Activated naive CD8-positive, alpha-beta T cell treated with anti-CD3 and anti-CD28 coated beads for 36 hours (primary cell): ENCODE results near the gene FRMD1. TPM values are rescaled to one million over a fixed set of nuclear protein-coding genes. Genes with fewer than 3 reads are reported as not detected.

Experiments used
- DNase-seq: peaks from one replicate; pipeline ENCODE4 v3.0.0; 2021
- H3K27ac Mint-ChIP-seq: one replicate; pipeline ENCODE4 v1.8.0; 2022; ENCODE audit warnings: mild to moderate bottlenecking, moderate library complexity, mixed read lengths
- H3K27me3 Mint-ChIP-seq: one replicate; pipeline ENCODE4 v1.8.0; 2022; ENCODE audit warnings: mild to moderate bottlenecking, mixed read lengths
- H3K36me3 Mint-ChIP-seq: one replicate; pipeline ENCODE4 v1.8.0; 2021; ENCODE audit warnings: mild to moderate bottlenecking, mixed read lengths
- H3K4me1 Mint-ChIP-seq: one replicate; pipeline ENCODE4 v1.8.0; 2021; ENCODE audit warnings: mixed read lengths
- H3K4me3 Mint-ChIP-seq: one replicate; pipeline ENCODE4 v1.8.0; 2022; ENCODE audit warnings: mild to moderate bottlenecking, moderate library complexity, mixed read lengths
- H3K9me3 Mint-ChIP-seq: one replicate; pipeline ENCODE4 v1.8.0; 2022; ENCODE audit warnings: mixed read lengths
- total RNA-seq, 2 experiments: library from RNA; stranded (reverse); gene quantifications; one replicate each; pipeline ENCODE4 v1.2.3, GENCODE V29; 2021

The FRMD1 gene
- total RNA-seq, 2 experiments from 2014 or later = not detected

DNA sequence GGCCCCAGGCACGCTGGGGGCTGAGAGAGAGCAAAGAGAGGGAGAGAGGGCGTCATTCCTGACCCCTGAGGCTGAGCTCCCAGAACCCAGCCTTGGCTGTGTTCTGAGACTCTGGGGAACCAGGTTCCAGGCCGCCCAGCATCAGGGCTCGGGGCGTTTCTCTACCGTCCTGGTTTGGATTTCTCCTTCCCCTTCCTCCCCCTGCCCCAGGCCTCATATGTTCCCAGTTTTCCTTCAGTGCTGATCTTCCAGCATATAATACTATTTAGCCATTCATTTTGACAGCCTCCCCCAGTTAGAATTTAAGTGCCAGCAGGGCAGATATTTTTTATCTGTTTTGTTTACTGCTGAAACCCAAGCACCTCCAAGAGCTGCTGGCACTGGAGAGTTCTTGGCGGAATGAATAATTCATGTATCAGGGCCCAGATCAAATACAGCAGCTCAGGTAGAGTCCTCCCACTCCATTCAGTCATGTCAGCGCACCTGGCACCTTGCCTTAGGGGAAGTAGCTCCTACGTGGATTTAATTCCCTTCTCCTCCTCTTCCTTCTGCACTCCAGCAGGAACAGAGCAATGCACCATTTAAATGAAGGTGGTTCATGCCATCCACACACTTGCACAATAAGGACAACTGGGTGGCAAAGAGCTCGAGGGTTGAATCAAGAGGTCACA is 23.4 kb upstream of the FRMD1 start:
- DNase-seq = no peak
- H3K36me3 Mint-ChIP-seq = no peaks in the 10 kb centered on the region
- H3K27me3 Mint-ChIP-seq = peaks cover 67% of the 10 kb centered on the region
- no peak overlapping the region for H3K27ac Mint-ChIP-seq
- H3K9me3 Mint-ChIP-seq = no peaks in the 10 kb centered on the region
- no peak overlapping the region for H3K4me3 Mint-ChIP-seq
- no peaks in the 10 kb centered on the region for H3K4me1 Mint-ChIP-seq

DNA sequence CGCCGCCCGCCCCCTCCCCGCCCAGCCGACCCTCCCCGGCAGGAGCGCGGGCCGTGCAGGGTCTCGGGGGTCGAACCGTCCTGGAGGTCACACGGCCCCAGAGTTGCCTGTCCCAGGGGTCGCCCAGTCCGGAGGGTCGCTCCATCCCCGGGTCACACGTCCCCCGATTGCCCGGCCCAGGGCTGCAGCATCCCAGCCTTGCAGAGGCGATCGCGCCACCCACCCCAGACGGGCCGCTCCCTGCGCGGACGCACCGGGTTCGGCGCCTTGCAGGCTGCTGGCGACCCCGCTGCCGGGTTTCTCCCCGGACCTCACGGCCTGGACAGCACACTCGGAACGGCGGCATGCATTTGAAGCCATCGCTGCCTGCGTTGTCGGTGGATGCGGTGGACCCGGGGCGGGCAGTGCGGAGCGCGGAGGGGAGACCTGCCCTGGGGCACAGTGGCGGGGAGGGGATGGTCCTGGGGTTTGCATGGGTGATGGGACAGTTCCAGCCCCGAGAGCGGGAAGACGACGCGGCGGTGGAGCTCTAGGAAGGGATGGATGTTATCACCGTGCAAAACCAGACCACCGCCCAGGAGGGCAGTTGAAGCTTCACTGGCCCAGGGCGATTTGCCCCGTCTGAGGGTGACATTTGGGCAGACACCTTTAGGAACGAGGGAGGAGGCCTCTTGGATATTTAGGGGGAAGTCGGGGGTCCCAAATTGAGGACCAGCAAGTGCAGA is 22.7 kb upstream of the FRMD1 start:
- H3K4me3 Mint-ChIP-seq = no peak overlapping the region
- H3K9me3 Mint-ChIP-seq = no peaks in the 10 kb centered on the region
- no peak overlapping the region for H3K27ac Mint-ChIP-seq
- H3K36me3 Mint-ChIP-seq = no peaks in the 10 kb centered on the region
- H3K27me3 Mint-ChIP-seq = peaks cover 67% of the 10 kb centered on the region
- no peaks in the 10 kb centered on the region for H3K4me1 Mint-ChIP-seq
- no peak for DNase-seq

DNA sequence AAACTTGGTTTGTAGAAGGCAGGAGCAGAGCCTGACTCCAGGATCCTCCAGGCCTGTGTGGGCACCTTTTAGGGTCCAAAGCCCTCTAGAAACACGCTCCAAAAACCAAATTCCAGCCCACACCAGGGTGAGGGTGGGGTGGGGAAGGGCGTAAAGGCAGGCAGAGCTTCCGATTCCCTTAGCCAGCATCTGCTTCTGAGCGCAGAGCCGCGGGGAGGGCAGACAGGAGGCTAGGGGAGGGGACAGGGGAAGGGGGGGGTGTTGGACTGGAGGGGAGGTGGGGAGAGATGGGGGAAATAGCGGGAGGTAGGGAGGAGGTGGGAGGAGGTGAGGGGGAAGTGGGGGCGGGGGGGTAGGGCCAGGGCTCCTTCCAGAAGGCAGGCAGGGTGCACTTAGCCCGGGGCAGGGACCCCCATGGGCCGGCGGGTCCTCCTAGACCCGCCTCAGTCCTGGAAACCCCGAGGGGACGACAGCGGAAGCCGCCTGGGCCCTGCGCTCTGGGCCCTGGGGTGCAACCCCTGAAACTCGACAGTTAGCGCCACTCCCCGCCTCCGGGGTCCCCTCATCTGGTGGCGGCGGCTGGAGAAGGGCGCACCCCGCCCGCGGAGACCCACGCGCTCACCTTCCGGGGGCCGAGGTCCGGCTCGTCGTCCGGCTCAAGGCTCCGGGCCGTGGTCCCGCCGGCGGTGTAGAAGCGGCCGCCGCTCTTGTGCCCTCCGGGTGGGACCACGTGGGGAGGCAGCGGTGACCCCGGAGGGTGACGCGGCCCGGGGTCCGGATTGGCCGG is 22.0 kb upstream of the FRMD1 start:
- H3K27ac Mint-ChIP-seq = no peak overlapping the region
- H3K9me3 Mint-ChIP-seq = no peaks in the 10 kb centered on the region
- no peak for DNase-seq
- peaks cover 63% of the 10 kb centered on the region for H3K27me3 Mint-ChIP-seq
- no peak overlapping the region for H3K4me3 Mint-ChIP-seq
- H3K36me3 Mint-ChIP-seq = no peaks in the 10 kb centered on the region
- H3K4me1 Mint-ChIP-seq = no peaks in the 10 kb centered on the region

DNA sequence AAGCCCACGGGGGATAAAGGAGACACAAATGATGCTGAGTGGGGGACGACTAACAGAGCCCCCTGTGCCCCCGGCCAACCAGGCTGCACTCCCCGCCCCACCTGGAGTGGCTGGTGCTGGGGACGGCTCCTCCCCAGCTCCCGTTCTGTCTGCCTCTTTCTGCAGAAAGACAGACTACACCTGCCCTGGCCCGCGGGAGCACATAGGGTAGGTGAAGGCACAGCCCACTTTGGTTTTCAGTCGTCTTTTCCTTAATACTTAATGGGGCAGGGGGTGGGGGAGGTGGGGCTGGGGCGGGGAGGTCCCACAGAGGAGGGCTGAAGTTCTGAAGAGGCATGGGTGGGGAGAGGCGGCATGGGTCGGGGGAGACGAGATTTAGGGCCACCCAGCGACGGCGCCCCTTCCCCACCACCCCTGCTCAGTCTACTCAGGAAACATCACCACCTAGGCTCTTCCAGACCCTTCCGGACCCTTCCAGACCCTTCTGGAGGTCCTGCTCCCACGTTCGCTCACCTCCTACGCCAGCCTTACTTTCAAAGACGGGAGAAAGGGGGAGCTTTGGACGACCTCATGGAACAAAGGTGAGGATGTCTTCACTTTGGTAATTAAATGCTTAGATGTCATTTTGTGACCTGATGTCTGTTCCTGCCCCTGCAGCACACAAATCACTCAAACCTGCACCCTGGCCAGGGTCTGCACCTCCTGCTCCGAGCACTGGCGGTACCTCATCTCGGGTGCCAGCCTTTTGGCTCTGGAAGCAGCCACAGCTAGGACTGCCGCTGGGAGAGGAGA is 21.2 kb upstream of the FRMD1 start:
- no peak for DNase-seq
- H3K36me3 Mint-ChIP-seq = no peaks in the 10 kb centered on the region
- no peak overlapping the region for H3K27ac Mint-ChIP-seq
- H3K4me1 Mint-ChIP-seq = no peaks in the 10 kb centered on the region
- H3K27me3 Mint-ChIP-seq = peaks cover 57% of the 10 kb centered on the region
- no peaks in the 10 kb centered on the region for H3K9me3 Mint-ChIP-seq
- no peak overlapping the region for H3K4me3 Mint-ChIP-seq

DNA sequence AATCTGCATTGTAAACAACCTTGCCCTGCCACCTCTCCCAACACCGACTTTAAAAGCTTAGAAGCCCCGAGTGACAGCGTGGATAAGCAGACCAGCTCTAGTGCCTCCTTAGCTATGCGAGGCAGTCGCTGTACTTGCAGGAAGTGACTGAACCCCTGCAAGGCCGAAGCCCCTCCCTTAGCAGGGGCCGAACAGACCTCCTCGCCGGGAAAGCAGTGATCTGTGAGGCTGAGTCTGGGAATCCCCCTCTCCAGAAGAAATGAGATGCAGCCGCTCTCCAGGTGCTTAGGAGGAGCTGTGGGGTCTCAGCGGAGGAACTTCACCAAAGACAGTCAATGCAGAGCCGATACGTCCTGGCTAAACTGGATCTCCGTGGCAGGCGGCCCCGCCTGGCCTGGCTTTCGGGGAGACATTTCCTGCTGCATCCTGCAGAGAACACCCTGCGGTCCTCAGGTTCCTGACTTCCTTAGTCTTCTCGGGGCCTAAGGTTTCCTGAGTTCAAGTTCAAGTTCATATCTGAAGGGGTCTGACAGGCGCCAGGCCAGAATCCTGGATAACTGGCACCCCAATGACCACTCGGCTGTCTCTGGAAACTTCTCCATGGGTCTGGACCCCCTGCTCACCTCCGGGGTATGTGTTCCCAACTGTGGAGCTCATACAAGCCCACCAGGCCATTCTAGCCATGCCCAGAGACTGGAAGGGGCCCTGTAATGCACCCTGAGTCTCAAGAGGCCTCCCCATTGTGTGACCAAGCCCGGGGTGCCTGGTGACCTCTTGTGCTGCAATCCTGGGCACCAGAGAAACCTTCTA is 20.4 kb upstream of the FRMD1 start:
- H3K4me3 Mint-ChIP-seq = no peak overlapping the region
- H3K4me1 Mint-ChIP-seq = no peaks in the 10 kb centered on the region
- peaks cover 49% of the 10 kb centered on the region for H3K27me3 Mint-ChIP-seq
- no peak for DNase-seq
- no peaks in the 10 kb centered on the region for H3K36me3 Mint-ChIP-seq
- H3K27ac Mint-ChIP-seq = no peak overlapping the region
- H3K9me3 Mint-ChIP-seq = no peaks in the 10 kb centered on the region

DNA sequence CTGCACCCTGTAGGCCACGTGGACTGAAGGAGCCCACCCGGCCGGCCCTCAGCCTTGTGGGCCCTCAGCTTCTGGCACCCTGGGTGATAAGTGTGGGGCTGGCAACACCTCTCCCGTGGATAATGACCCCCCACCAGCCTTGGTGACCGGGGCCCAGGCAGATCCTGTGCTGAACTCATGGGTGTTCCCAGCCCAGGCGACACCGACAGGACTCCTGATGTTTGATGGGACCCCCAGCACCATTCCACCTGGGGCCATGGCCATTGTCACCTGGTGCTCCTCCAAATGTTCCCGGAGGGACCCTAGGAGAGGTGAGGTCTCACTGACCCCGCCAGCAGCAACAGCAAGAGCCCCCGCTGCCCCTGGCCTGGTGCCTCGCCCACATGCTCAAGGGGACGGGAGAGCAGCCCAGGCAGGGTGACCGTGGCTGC is 19.4 kb upstream of the FRMD1 start:
- Mint-ChIP-seq H3K27me3 (peaks cover 41% of the 10 kb centered on the region), H3K9me3 (no peaks in the 10 kb centered on the region), H3K27ac (no peak overlapping the region), H3K4me1 (no peaks in the 10 kb centered on the region), H3K36me3 (no peaks in the 10 kb centered on the region), H3K4me3 (no peak overlapping the region)
- no peak for DNase-seq

DNA sequence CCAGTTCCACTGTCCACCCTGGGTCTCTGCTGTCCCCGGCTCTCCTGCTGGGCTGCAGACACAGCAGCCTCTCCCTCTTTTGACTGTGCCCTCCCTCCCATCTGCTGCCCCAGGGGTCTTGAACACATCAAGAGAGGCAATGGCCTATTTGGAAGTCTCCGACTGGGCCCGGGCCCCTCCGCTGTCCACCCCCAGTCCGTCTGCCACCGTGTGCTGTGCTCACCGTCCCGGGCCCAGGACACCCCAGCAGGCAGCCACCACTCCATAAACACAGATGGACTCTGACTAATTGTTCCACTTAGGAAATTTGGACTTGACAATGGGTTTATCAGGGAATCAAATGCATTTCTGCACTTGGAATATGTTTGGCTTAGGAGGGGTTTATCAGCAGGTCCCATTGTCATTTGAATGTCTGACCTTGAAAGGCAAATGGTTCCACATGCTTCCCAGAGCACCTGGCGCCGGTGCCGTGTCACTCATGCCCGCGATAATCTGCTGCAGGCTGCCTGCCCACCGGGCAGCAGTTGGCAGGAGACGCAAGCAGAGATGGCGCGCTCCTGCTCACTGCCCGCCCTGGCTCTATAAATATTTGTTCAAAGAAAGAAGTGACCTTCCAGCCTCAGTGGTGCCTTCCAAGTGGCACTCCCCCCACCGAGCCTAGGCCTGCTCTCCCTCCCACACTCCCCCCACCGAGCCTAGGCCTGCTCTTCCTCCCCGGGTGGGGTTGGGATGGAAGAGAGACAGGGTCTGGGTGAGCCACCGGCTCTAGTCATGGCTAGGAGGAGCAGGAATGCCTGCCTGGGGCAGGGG is 18.8 kb upstream of the FRMD1 start:
- Mint-ChIP-seq H3K9me3 (no peaks in the 10 kb centered on the region), H3K36me3 (no peaks in the 10 kb centered on the region), H3K27me3 (peaks cover 36% of the 10 kb centered on the region), H3K4me3 (no peak overlapping the region), H3K4me1 (no peaks in the 10 kb centered on the region), H3K27ac (no peak overlapping the region)
- DNase-seq = no peak

DNA sequence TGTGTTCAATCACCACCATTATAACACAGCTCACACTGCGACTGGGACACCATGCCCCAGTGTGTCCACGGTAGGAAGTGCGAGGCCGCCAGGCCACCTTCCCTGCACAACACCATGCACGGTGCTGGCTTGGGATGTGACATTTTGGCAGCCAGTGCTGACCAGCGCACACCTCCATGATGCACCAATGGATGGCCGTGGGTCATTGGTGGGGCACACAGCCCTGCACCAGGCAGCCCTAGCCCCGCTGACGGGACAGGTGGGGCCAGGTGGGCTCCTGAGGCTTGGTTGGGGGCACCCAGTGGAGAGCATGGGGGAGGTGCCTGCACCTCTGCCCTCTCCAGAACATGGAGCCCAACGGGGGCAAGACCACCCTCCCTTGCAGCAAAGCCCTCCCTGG is 18.2 kb upstream of the FRMD1 start:
- Mint-ChIP-seq H3K4me3 (no peak overlapping the region), H3K27me3 (peaks cover 30% of the 10 kb centered on the region), H3K27ac (no peak overlapping the region), H3K36me3 (no peaks in the 10 kb centered on the region), H3K4me1 (no peaks in the 10 kb centered on the region), H3K9me3 (peaks cover 1% of the 10 kb centered on the region)
- DNase-seq = no peak

DNA sequence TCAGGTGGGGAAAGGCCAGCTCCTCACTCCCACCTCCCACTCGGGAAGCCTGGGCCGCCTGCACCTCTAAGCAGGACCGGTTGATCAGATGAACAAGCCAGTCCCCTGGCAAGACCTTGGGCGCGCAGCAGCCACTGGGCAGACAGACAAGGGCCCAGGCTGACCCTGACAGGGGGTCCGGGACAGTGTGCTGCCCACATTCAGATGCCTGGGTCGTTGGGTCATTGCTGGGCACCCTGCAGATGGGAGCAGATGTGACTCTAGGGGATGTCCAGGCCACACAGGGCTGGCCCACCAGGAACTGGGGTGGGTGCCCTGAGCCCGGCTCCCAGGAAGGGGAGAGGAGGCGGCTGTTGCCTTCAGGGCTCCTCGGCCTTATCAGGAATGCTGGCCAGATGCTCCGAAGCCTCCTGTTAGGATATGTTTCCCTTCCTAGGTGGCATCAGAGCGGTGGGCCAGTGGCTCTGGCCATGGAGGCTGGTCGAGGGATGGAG is 17.3 kb upstream of the FRMD1 start:
- Mint-ChIP-seq H3K4me1 (no peaks in the 10 kb centered on the region), H3K27ac (no peak overlapping the region), H3K27me3 (peaks cover 24% of the 10 kb centered on the region), H3K4me3 (no peak overlapping the region), H3K9me3 (peaks cover 4% of the 10 kb centered on the region), H3K36me3 (no peaks in the 10 kb centered on the region)
- DNase-seq = no peak

DNA sequence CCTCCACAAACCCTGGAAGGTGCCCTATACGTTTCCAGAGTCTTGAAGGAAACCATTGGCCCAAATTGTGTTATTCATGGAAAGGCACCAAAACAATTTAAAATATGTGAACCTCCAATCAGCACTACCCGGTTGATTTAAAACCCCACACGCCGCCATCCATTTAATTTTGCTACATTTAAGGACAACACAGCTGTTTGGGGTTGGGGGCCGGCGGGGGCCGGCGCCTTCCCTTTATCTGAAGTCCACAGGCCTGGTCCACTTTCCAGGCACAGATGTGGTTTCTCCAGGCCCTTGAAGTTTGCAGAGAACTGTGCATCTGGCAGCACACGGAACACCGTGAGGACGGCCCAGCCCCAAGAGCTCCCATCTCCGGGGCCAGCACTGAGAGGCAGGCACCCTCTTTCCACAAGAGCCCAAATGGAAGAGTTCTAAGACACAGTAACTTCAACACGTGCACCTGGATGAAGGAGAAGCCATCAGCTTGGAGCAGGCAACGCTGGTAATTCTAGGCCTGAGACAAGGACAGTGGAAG is 16.8 kb upstream of the FRMD1 start:
- Mint-ChIP-seq H3K4me3 (no peak overlapping the region), H3K27me3 (peaks cover 24% of the 10 kb centered on the region), H3K36me3 (no peaks in the 10 kb centered on the region), H3K4me1 (no peaks in the 10 kb centered on the region), H3K27ac (no peak overlapping the region), H3K9me3 (peaks cover 4% of the 10 kb centered on the region)
- DNase-seq = no peak

DNA sequence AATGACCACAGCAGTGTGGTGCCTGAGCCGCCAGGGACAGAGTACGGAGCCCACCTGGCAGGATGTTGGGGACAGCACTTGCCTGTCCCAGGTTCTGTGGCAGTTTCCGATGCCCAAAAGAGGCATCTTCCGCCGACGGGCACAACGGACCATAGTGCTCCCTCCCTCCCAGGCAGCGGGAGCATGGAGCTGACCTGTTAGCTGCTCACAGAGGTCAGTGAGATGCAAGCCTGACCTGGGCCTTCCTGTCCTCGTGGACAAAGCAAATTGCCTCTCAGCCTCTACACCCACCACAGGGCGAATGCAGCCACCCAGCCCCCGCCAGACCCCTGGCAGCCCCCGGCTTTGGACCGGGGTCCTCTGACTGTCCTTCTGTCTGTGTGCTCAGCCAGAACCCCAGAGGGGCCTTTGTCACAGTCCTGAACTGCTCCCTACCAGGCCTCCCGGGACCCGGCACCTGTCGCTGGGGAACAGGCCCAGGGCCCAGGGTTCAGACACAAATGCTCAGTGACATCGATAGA is 16.2 kb upstream of the FRMD1 start:
- Mint-ChIP-seq H3K36me3 (no peaks in the 10 kb centered on the region), H3K4me3 (no peak overlapping the region), H3K27ac (no peak overlapping the region), H3K4me1 (no peaks in the 10 kb centered on the region), H3K9me3 (peaks cover 4% of the 10 kb centered on the region), H3K27me3 (peaks cover 18% of the 10 kb centered on the region)
- no peak for DNase-seq

DNA sequence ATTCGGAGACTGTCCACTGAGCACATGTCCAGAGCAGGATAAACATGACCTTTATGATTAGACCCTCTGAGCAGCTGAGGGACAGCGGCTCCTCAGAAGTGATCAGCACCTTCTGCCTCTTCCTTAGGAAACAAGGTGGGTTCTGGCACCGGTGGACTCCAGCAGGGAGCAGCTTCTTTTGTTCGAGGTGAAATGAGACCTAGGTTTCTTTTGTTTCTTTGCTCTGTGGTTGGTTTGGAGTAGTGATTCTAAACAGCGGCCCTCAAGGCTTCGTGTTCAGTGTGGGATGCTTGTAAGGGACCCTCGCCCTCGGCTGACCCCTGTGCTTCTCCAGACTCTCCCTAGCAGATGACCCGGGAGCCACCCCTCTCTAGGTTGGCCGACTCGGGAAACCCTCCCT is 14.6 kb upstream of the FRMD1 start:
- Mint-ChIP-seq H3K4me3 (no peak overlapping the region), H3K9me3 (peaks cover 4% of the 10 kb centered on the region), H3K36me3 (no peaks in the 10 kb centered on the region), H3K27me3 (peaks cover 5% of the 10 kb centered on the region), H3K27ac (no peak overlapping the region), H3K4me1 (no peaks in the 10 kb centered on the region)
- no peak for DNase-seq

DNA sequence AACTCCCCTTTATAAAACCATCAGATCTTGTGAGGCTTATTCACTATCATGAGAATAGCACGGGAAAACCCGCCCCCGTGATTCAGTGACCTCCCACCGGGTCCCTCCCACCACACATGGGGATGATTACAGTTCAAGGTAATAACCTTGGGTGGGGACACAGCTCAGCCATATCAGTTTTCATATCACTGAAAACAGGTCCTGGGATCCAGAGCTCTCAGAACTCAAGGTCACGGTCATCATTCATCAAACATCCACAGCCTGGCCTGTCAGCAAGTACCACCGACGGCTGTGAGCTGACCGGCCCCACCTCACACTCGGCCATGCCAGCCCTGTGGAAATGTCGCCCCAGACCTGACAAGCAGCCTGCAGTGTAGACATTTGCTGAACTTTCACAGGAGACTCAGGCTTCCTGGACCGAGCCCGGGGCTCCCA is 14.1 kb upstream of the FRMD1 start:
- H3K27ac Mint-ChIP-seq = no peak overlapping the region
- no peaks in the 10 kb centered on the region for H3K4me1 Mint-ChIP-seq
- H3K4me3 Mint-ChIP-seq = no peak overlapping the region
- peaks cover 4% of the 10 kb centered on the region for H3K9me3 Mint-ChIP-seq
- no peaks in the 10 kb centered on the region for H3K36me3 Mint-ChIP-seq
- no peak for DNase-seq
- H3K27me3 Mint-ChIP-seq = peaks cover 4% of the 10 kb centered on the region
